HG03558 (cell line): Measurements from ENCODE around the gene EVI2A.
"Not testable (repeated sequence)": the region's sequence is repeated elsewhere in the genome, so short reads cannot be mapped to it uniquely, and the experiment has no call there.

Source experiments
- ATAC-seq: cut with Tn5 transposase; IDR thresholded peaks from one replicate; pipeline ENCODE4 v1.9.1; 2021; ENCODE audit warnings: moderate number of reproducible peaks; ENCODE audit not compliant: unreplicated experiment; ENCODE audit errors: extremely low read depth

EVI2A gene

GRCh38 chr17:31313982-31314781 lies 7.2 kb downstream of the EVI2A start, which contains the start of gene EVI2B:
Gene EVI2B, minus strand, starts transcription at chr17:31314054. Its CDS starts 8,445 bp downstream, at chr17:31305609.
- no peak for ATAC-seq

DNA sequence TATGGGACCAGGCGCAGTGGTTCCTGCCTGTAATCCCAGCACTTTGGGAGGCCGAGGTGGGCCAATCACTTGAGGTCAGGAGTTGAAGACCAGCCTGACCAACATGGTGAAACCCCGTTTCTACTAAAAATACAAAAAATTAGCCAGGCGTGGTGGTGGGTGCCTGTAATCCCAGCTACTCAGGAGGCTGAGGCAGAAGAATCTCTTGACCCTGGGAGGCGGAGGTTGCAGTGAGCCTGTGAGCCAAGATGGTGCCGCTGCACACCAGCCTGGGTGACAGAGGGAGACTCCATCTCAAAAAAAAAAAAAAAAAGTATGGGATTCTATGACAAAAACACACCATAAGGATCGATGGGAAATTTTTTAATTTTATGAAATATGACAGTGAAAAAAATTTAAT lies 9.2 kb downstream of the EVI2A start:
- ATAC-seq, result not testable (repeated sequence)

- no peak for ATAC-seq
Observed at GRCh38 chr17:31311526-31311925, 9.9 kb downstream of the EVI2A start.

- no peak for ATAC-seq
Observed at GRCh38 chr17:31310886-31311285, 10.5 kb downstream of the EVI2A start.

DNA sequence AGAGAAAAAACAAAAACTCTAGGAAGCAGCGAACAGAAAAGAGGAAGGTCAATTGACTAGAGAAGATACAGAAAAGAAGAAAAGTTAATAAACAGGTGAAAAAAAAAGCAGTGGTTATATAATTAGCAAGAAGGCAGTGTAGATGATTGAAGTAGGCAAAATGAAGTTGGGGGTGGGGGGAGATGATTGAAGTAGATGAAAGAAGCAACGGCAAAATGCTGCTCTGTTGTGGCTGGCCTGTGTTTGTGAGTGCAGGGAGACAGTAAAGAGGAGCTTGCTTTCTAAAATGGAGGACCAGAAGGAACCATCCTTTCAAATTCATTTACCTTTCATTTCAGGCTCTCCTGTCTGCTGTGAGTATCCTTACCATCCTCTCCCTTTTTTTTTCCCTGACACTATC lies 11.2 kb downstream of the EVI2A start:
- ATAC-seq, result no peak

GRCh38 chr17:31309556-31309955 lies 11.9 kb downstream of the EVI2A start:
- ATAC-seq, result no peak

DNA sequence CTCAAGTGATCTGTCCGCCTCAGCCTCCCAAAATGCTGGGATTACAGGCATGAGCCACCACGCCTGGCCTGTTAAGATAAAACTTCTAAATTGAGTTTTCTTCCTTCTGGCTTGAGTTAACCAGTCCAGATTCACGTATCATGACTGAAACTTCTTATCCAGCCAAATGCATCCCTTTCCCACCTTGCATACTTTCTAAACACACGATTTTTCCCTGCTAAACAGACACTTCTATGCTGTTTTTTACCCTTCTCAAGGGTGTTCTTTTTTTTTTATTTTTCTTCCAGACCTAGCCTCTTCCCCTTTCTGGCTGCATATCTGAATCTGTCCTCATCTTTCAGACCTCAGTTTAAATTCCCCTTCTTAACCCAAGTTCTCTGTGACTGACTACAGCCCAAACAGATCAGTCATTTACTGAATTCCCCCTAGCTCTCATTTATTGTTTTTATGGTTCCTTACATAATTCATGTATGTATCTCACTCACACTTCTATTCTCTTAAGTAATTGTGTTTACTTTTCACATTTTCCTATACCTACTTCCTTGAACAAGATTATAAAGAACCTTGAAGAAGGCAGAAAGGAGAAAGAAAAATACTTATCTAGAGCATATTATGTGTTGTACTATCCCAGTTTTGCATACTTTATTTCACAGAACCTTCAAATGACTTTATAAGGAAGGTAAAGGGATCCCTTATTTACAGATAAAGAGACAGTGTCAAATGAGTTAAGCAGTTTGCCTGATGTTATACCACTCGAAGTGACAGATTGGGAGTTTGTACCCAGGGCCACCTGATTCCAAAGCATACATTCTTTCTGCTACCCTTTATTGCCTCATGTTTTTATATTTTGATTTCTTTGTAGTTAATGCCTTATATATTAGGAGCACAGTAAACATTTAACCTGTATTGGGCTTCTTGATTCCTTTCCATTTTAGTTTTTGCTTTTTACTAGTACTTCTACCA lies 12.8 kb downstream of the EVI2A start:
- ATAC-seq, result no peak

GRCh38 chr17:31307640-31308039 lies 13.8 kb downstream of the EVI2A start:
- ATAC-seq, result no peak

GRCh38 chr17:31299624-31300023 lies 21.8 kb downstream of the EVI2A start:
- no peak for ATAC-seq

- ATAC-seq, result no peak
Observed at GRCh38 chr17:31297090-31297489, 24.3 kb downstream of the EVI2A start, which contains the start of gene OMG. Gene OMG, minus strand, starts transcription at chr17:31297239. Its CDS starts 908 bp downstream, at chr17:31296331.

DNA sequence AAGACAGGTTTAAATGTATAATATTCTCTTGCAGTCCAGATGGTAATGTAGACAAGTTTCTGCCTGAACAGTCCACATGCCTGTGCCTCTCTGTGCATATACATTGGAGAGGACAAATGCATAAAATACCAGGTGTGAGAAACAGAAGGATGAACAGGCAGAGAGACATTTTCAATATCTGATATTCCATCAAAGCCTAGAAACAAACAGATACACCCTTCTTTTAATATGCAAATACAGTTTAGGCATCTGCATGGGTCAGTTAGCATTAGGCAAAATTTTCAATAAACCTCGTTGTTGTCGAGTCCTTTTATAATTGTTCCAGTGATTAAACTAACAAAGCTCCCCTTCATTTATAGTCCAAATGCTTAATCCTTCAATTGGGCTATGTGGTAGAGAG lies 25.3 kb downstream of the EVI2A start:
- ATAC-seq, result no peak

DNA sequence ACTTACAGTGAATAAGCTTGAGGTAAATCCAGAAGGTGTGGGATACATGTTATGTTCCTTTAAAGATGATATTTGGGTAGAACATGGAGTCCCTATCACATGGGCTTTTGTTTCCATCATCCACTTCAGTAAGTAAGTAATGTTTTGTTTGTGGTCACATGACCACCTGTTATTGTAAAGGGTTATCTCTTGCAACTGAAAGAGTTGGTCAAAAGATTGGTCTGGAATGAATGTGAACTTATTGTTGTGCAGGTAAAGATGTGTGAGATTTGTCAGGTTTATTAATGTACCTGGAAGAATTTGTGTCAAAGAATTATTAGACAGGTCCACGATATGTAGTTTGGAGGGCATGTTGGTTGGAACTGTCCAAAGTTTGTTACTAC lies 25.9 kb downstream of the EVI2A start:
- ATAC-seq, result no peak

DNA sequence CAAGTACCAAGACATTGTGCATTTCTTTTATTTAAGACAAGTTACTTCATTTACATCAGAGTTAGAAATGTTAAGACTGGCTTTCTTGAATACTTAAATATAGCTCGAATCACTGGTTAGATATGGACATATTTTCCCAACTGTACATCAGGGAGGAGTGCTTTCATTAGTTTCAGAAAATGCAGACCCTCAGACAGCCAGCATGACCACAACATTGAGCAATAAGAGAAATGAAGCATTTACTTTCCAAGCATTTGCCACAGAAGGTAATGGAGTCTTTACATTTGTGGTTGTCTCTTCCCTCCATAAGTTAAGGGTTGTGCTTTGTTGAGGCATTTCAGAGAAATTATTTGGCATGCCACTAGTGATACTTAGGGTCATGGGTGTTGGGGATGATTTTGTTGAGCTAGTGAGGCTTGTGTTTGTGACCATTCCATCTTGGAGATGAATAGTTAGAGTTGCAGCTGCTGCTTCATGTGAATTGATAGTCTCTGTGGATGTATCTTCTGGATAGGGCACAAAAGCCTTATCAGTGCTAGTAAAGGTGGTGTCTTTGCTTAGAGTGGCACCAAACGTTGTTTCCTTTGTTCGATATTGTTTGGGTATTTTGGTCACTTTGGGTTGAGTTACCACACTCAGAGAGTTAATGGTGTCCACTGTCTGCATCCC lies 26.5 kb downstream of the EVI2A start:
- ATAC-seq, result no peak

DNA sequence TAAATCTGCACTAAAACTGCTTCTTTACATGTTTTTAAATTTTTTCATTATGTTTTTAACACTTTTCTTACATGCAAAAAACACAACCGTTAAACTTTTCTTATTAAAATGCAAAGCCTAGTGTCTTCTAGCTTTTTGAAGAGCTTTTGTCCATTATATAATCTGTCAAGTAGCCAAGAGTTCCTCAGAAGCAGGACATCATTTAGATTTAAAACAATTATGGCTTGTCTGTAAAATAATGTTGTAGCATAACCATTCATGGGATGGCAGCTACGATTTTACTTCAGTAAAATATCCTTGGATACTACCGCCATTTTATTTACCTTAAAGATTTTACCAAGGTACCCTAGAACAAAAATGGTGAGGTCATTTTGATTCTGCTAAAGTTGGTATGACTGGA lies 27.2 kb downstream of the EVI2A start:
- ATAC-seq, result no peak

DNA sequence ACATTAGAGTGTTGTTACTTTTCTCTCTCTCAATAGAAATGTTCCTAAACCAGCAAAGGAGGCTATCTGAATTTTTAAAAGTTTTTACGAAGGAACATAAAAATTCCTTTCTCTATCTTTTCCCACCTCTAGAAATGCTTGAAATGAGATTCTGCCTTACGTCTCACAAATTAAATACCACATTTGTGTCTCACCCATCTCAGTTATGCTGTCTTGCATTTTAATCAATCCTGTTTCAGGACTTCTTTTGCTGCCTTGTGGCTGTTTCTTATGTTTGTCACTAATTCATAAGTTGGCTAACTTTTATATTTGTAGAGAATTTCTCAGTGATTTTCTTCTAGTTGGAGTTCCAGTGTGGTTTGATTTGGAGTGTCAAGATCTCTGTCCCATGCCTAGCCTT lies 27.8 kb downstream of the EVI2A start:
- no peak for ATAC-seq

- no peak for ATAC-seq
Observed at GRCh38 chr17:31291820-31292219, 29.6 kb downstream of the EVI2A start.

DNA sequence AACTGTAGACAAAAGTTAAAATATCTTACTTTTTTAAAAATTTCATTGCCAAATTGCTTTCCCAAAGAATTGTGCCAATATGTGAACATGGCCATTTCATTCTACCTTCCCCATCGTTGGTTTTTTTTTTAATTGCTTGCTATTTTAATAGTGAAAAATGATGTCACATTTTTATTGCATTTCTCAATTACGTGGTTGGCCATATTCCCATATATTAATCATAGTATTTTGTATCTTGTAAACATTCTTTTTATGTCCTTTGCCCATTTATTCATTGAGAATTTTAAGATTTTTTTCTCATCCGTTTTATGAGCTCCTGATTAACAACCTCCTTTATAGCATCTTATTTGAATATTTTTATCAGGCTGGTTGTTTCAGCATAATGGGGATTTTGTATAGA lies 31.6 kb downstream of the EVI2A start:
- ATAC-seq, result no peak

GRCh38 chr17:31287932-31288331 lies 33.5 kb downstream of the EVI2A start:
- ATAC-seq, result not testable (repeated sequence)

- ATAC-seq, result no peak
Observed at GRCh38 chr17:31286587-31286986, 34.8 kb downstream of the EVI2A start.

DNA sequence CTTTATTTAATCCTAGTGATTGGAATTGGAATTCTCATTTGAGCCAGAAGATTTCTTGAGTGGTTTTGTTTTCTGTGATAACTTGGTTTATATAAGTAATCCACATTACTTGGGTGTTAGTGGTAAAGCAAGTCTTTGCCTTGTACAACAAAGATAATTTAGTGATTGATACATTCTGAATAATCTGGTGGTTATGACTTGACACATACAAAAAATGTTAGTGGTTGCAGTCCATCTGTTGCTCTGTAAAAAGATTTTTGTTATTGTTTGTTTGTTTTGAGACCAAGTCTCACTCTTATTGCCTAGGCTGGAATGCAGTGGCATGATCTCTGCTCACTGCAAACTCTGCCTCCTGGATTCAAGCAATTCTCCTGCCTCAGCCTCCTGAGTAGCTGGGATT lies 37.6 kb downstream of the EVI2A start:
- no peak for ATAC-seq

- no peak for ATAC-seq
Observed at GRCh38 chr17:31281061-31281460, 40.4 kb downstream of the EVI2A start.
